Lower leg skin (tissue), 4 donors: Measurements from ENCODE around the gene DLGAP1. TPM values are rescaled to one million over a fixed set of nuclear protein-coding genes. Genes with fewer than 3 reads are reported as not detected.
A peak's percentile ranks its signal among the peaks of the same experiment; 100 is the strongest.

Experiments used
- DNase-seq, 2 donors: peaks; one replicate each; pipeline ENCODE4 v3.0.0-alpha.2; 2019; ENCODE audit warnings: low spot score in 2 of 2
- H3K4me3 ChIP-seq: fragments of 200-600 bp; sonication (generic); 2 replicates; pipeline ENCODE4 v1.5.1; 2017; ENCODE audit warnings: mild to moderate bottlenecking, low read depth; ENCODE audit not compliant: poor library complexity, severe bottlenecking
- CTCF ChIP-seq, 3 donors: fragments of 450-650 bp; IDR thresholded peaks; one replicate each; pipeline ENCODE4 v1.5.1; 2016; ENCODE audit warnings: antibody characterized with exemption in 3 of 3, mild to moderate bottlenecking in 3 of 3, moderate library complexity in 2 of 3
- POLR2A ChIP-seq, 2 donors: fragments of 450-650 bp; IDR thresholded peaks; one replicate each; pipeline ENCODE4 v1.6.1; 2016 to 2017; ENCODE audit warnings: antibody characterized with exemption in 2 of 2, mild to moderate bottlenecking in 1 of 2, moderate library complexity in 1 of 2
- WGBS, 2 donors: methylation state at CpG; one replicate each; pipeline ENCODE4 v1.1.5; 2018; 5-methylcytosine and 5-hydroxymethylcytosine counted together
- intact Hi-C: fragments of 100-400 bp; cut with DNase I; formaldehyde crosslinking; loops from one replicate; pipeline ENCODE4 v1.15.0; 2023; ENCODE audit warnings: low total_unique reads
- total RNA-seq, 4 donors: library from RNA; depleted of rRNA; stranded (reverse); fragments of >200 nt; gene quantifications; one replicate each; pipeline ENCODE4 v1.1.0, GENCODE V29; 2016

DLGAP1 gene
- total RNA-seq, 4 donors from 2014 or later = 0.34 to 1.3 (median 0.82) TPM

- TF ChIP-seq POLR2A (IDR thresholded peaks at IDR 0.05) = no peak
- TF ChIP-seq CTCF (IDR thresholded peaks at IDR 0.05) = no peak
- DNase-seq = no peak
- intact Hi-C loops = no loop called here
- 56 to 71% methylated on average over 12 of the region's 12 CpGs for whole genome bisulfite sequencing, 2 donors
- H3K4me3 ChIP-seq = no peak overlapping the region
These were observed 348.0 kb downstream of the DLGAP1 start for GRCh38 chr18:4107049-4107467.

- WGBS, 2 donors = 43 to 47% methylated on average over 13 of the region's 13 CpGs
- no peak overlapping the region for H3K4me3 ChIP-seq
- DNase-seq = peak; percentile 65 to 90
- intact Hi-C loops = no loop called here
- TF ChIP-seq POLR2A (IDR thresholded peaks at IDR 0.05) (no peak), CTCF (IDR thresholded peaks at IDR 0.05) (no peak)
These were observed 348.6 kb downstream of the DLGAP1 start for GRCh38 chr18:4106407-4107033.

GRCh38 chr18:4102901-4103300 lies 352.2 kb downstream of the DLGAP1 start:
- DNase-seq = no peak
- WGBS, 2 donors = 78 to 82% methylated on average over 1 of the region's 1 CpG
- intact Hi-C loops = no loop called here
- H3K4me3 ChIP-seq = no peak overlapping the region
- no peak for TF ChIP-seq CTCF (IDR thresholded peaks at IDR 0.05)
- no peak for TF ChIP-seq POLR2A (IDR thresholded peaks at IDR 0.05)

GRCh38 chr18:4101009-4101408 lies 354.1 kb downstream of the DLGAP1 start:
- DNase-seq = no peak
- H3K4me3 ChIP-seq = no peak overlapping the region
- 95% methylated on average over 5 of the region's 5 CpGs for WGBS, 2 donors
- no peak for TF ChIP-seq CTCF (IDR thresholded peaks at IDR 0.05)
- intact Hi-C loops = no loop called here

- no peak overlapping the region for H3K4me3 ChIP-seq
- DNase-seq = no peak
- intact Hi-C loops = no loop called here
- TF ChIP-seq CTCF (IDR thresholded peaks at IDR 0.05) (no peak), POLR2A (IDR thresholded peaks at IDR 0.05) (no peak)
- WGBS, 2 donors = 22 to 34% methylated on average over 4 of the region's 4 CpGs
These were observed 358.6 kb downstream of the DLGAP1 start for GRCh38 chr18:4096486-4096885.

GRCh38 chr18:4093676-4094075 lies 361.4 kb downstream of the DLGAP1 start:
- H3K4me3 ChIP-seq = no peak overlapping the region
- WGBS, 2 donors = 57% methylated on average over 2 of the region's 2 CpGs
- TF ChIP-seq CTCF (IDR thresholded peaks at IDR 0.05) = no peak
- TF ChIP-seq POLR2A (IDR thresholded peaks at IDR 0.05) = no peak
- no peak for DNase-seq
- intact Hi-C loops = no loop called here
